ENCODE data around the gene DDT. TPM values are rescaled to one million over a fixed set of nuclear protein-coding genes. Genes with fewer than 3 reads are reported as not detected.
"Not testable (repeated sequence)": the region's sequence is repeated elsewhere in the genome, so short reads cannot be mapped to it uniquely, and the experiment has no call there.

DDT gene
- total RNA-seq, 3 donors from 2014 or later (not counting 1 experiment from before 2014, with no cell fraction given) = 60.2 to 64.3 (median 62.3) TPM

DNA sequence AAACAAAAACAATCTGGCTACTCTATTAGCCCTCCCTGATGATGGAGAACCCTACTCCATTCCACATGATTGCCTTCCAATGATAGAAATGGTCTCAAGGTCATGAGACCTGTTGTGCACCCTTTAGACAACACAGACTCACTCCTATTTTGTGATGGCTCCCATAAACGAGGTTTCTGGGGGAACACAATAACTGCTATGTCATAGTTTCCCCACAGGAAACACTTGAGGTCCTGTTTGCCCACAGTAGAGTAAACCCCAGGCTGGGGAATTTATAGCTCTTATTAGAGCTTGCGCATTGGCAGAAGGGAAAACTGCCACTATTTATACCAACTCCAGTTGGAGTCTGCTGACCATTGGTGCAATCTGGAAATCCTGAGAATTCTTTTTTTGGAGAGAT lies 51.3 kb downstream of the DDT start:
- DNase-seq = no peak
- Histone ChIP-seq H3K4me1 (ENCODE audit: control insufficient read depth, insufficient read depth, low read length) (no peaks in the 10 kb centered on the region), H3K4me3 (ENCODE audit: low read length) (no peak overlapping the region), H3K36me3 (ENCODE audit: control insufficient read depth, insufficient read depth, low read length) (peaks cover 37% of the 10 kb centered on the region), H3K9me3 (ENCODE audit: control insufficient read depth, insufficient read depth, low read length) (peaks cover 6% of the 10 kb centered on the region), H3K27ac (ENCODE audit: low read length) (no peak overlapping the region), H3K27me3 (ENCODE audit: control insufficient read depth, insufficient read depth, low read length) (no peaks in the 10 kb centered on the region)
- Mint-ChIP-seq H3K4me1 (peaks cover 16 to 17% of the 10 kb centered on the region in 2 donors), H3K4me3 (no peak overlapping the region), H3K36me3 (peaks cover 9% of the 10 kb centered on the region), H3K27ac (peak overlapping the region in 1 of 2 donors; percentile 53), H3K27me3 (ENCODE audit: low read depth in 2 of 2) (no peaks in the 10 kb centered on the region), H3K9me3 (peaks cover 3 to 4% of the 10 kb centered on the region in 2 donors)
- no peak for ATAC-seq
- intact Hi-C loops (cut with micrococcal nuclease) = no loop called here
- no peak for TF ChIP-seq CTCF (IDR thresholded peaks at IDR 0.05)
- WGBS (ENCODE audit: insufficient coverage) = 6% methylated on average over 2 of the region's 2 CpGs

- H3K9me3 Mint-ChIP-seq; intact Hi-C loops (cut with micrococcal nuclease); H3K27me3 Mint-ChIP-seq (ENCODE audit: low read depth in 2 of 2); H3K27me3 ChIP-seq (ENCODE audit: control insufficient read depth, insufficient read depth, low read length); H3K27ac Mint-ChIP-seq; H3K4me3 ChIP-seq (ENCODE audit: low read length); H3K27ac ChIP-seq (ENCODE audit: low read length); H3K4me1 ChIP-seq (ENCODE audit: control insufficient read depth, insufficient read depth, low read length); H3K36me3 Mint-ChIP-seq; H3K4me3 Mint-ChIP-seq; H3K9me3 ChIP-seq (ENCODE audit: control insufficient read depth, insufficient read depth, low read length); ATAC-seq: not testable (repeated sequence)
- WGBS (ENCODE audit: insufficient coverage) = 94% methylated on average over 13 of the region's 13 CpGs
- peak in 1 of 2 donors; percentile 1 for DNase-seq
- peaks cover 12 to 13% of the 10 kb centered on the region in 2 donors for H3K4me1 Mint-ChIP-seq
- H3K36me3 ChIP-seq (ENCODE audit: control insufficient read depth, insufficient read depth, low read length) = peaks cover 35% of the 10 kb centered on the region
Observed at GRCh38 chr22:23921586-23922201, 52.5 kb downstream of the DDT start.

Other genes starting within 250 kb of the DDT start
- gene ZNF70, start 223.3 kb downstream of the DDT start, total RNA-seq = 1 to 10 TPM; 7.4 to 9.1 (median 7.7) TPM
- not detected for gene VPREB3, start 220.0 kb downstream of the DDT start, total RNA-seq
- gene C22orf15, start 211.5 kb downstream of the DDT start, total RNA-seq = not detected
- 10 to 100 TPM in 2 of 3 donors, 1 to 10 TPM in 1; 9.3 to 22.5 (median 13.8) TPM for gene CHCHD10, start 206.5 kb downstream of the DDT start, total RNA-seq
- 1 to 10 TPM in 1 of 3 donors, under 1 TPM in 2; 0.71 to 1.7 (median 0.91) TPM for gene MMP11, start 201.6 kb downstream of the DDT start, total RNA-seq
- gene SMARCB1, start 187.5 kb downstream of the DDT start, total RNA-seq = 10 to 100 TPM; 56.3 to 76.9 (median 69.8) TPM
- 10 to 100 TPM in 1 of 3 donors, 1 to 10 TPM in 1, under 1 TPM in 1; 0.88 to 24.5 (median 1.3) TPM for gene DERL3, start 135.4 kb downstream of the DDT start, total RNA-seq
- 10 to 100 TPM in 2 of 3 donors, 1 to 10 TPM in 1; 9.2 to 14.1 (median 11.8) TPM for gene SLC2A11, start 116.6 kb downstream of the DDT start, total RNA-seq
- 100 to 1,000 TPM; 115 to 182 (median 133) TPM for gene MIF, start 80.1 kb downstream of the DDT start, total RNA-seq
- gene GSTT2B, start 13.2 kb downstream of the DDT start, total RNA-seq = not detected
- 1 to 10 TPM in 1 of 3 donors, not detected in 2; 5.0 TPM for gene DDTL, start 7.6 kb downstream of the DDT start, total RNA-seq
- not detected for gene GSTT2, start 5.7 kb upstream of the DDT start, total RNA-seq
- not detected for gene GSTT4, start 31.0 kb upstream of the DDT start, total RNA-seq
- gene CABIN1, start 36.9 kb upstream of the DDT start, total RNA-seq = 100 to 1,000 TPM; 130 to 182 (median 161) TPM
- gene SUSD2, start 207.0 kb upstream of the DDT start, total RNA-seq = 1 to 10 TPM in 2 of 3 donors, under 1 TPM in 1; 0.75 to 1.7 (median 1.5) TPM

All from natural killer cell (primary cell).